Activated T-helper 1 cell treated with anti-CD3 and anti-CD28 coated beads, Interleukin-2, amount 50 U/mL, for 16 hours (primary cell): ENCODE results near the gene SNRNP48.

ENCODE experiments used
- DNase-seq, 2 donors: peaks; one replicate each; pipeline ENCODE4 v3.0.0-alpha.2; 2020; ENCODE audit warnings: low read depth in 1 of 2, low spot score in 1 of 2

Gene SNRNP48

GRCh38 chr6:7589949-7590917, at the start of gene SNRNP48:
Gene SNRNP48, plus strand, starts transcription at chr6:7590198. Its CDS starts 60 bp downstream, at chr6:7590258.
- peak; percentile 76 to 82 for DNase-seq

- no peak for DNase-seq
Measured at GRCh38 chr6:7540595-7540994, 49.4 kb upstream of the SNRNP48 start.

GRCh38 chr6:7541175-7542064, 48.6 kb upstream of the SNRNP48 start, which contains the start of gene DSP:
Gene DSP, plus strand, starts transcription at chr6:7541671. Its CDS starts 245 bp downstream, at chr6:7541916.
- DNase-seq, result no peak

- no peak for DNase-seq
Measured at GRCh38 chr6:7542065-7542873, 47.7 kb upstream of the SNRNP48 start.

- no peak for DNase-seq
Measured at GRCh38 chr6:7542874-7543624, 46.9 kb upstream of the SNRNP48 start.

GRCh38 chr6:7543789-7544424, 46.1 kb upstream of the SNRNP48 start:
- no peak for DNase-seq

GRCh38 chr6:7544597-7544996, 45.4 kb upstream of the SNRNP48 start:
- no peak for DNase-seq

- DNase-seq, result no peak
Measured at GRCh38 chr6:7545316-7546019, 44.5 kb upstream of the SNRNP48 start.

GRCh38 chr6:7546020-7546369, 44.0 kb upstream of the SNRNP48 start:
- DNase-seq, result no peak

GRCh38 chr6:7546383-7546782, 43.6 kb upstream of the SNRNP48 start:
- no peak for DNase-seq

- DNase-seq, result no peak
Measured at GRCh38 chr6:7546896-7547295, 43.1 kb upstream of the SNRNP48 start.

- no peak for DNase-seq
Measured at GRCh38 chr6:7547315-7547714, 42.7 kb upstream of the SNRNP48 start.

- DNase-seq, result no peak
Measured at GRCh38 chr6:7550433-7550801, 39.6 kb upstream of the SNRNP48 start.

GRCh38 chr6:7554533-7555275, 35.3 kb upstream of the SNRNP48 start:
- DNase-seq, result no peak

GRCh38 chr6:7555671-7556070, 34.3 kb upstream of the SNRNP48 start:
- DNase-seq, result no peak

- no peak for DNase-seq
Measured at GRCh38 chr6:7556394-7557106, 33.4 kb upstream of the SNRNP48 start.

GRCh38 chr6:7557652-7558051, 32.3 kb upstream of the SNRNP48 start:
- no peak for DNase-seq

GRCh38 chr6:7558781-7559180, 31.2 kb upstream of the SNRNP48 start:
- no peak for DNase-seq
